GM18526 (cell line): ENCODE data around the gene DCAF6.

ENCODE experiments used
- POLR2A ChIP-seq: IDR thresholded peaks from 3 replicates; pipeline ENCODE4 v1.6.1; 2011; ENCODE audit not compliant: insufficient read length; ENCODE audit errors: extremely low read depth

Gene DCAF6

DNA sequence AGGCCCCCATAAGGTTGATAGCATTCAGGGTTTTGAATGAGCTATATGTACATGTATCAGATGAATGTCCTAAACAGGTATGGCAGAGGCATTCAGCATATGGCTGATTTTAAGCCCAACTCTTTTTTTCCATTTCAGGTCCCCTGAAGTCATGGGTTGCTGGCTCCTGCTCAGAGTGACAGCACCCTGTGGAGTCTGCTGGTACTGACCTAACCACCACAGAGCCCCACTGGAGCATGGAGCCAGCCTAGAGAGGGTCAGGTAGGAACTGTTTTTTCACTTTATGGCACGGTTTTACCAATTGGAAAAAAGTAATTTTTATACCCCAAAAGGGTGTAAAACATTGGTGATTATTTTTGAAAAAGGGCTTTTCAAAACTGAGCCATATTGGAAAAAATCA lies 82.9 kb downstream of the DCAF6 start:
- TF ChIP-seq POLR2A: no peak

DNA sequence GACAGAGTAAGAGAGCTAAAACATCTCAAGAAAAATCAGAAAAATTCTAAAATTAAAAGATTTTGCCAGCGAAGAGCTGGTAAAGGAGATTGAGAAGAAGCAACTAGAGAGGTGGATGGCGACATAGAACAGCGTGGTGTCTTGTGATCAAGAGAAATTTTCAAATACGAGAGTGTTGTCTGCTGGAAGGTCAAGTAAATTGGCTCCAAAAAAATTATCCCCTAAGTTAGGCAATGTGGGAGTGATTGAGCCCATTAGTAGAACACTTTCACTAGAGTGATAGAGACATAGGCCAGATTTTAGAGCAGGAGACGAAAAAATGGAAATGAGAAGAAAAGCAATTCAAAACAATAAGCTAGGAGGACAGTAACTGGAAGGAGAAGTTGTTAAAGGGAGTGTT lies 94.7 kb downstream of the DCAF6 start:
- TF ChIP-seq POLR2A: no peak

DNA sequence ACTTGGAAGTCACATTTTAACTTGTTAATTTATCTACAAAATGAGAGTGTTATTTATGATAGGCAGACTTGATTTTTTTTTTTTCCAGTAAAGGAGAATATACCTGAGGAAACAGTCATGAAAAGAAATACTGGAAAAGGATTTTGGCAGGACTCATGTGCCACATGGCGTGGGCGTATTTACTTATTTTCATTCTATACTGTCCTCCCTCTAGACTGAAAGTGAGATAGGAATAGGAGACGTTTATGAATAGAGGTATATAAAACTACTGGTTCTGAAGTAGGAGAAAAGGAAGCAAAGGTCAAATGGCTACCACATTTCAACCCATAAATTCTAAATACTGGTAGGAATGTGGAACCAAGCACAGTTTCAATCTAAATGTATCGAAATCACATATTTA lies 95.1 kb downstream of the DCAF6 start:
- no peak for TF ChIP-seq POLR2A

DNA sequence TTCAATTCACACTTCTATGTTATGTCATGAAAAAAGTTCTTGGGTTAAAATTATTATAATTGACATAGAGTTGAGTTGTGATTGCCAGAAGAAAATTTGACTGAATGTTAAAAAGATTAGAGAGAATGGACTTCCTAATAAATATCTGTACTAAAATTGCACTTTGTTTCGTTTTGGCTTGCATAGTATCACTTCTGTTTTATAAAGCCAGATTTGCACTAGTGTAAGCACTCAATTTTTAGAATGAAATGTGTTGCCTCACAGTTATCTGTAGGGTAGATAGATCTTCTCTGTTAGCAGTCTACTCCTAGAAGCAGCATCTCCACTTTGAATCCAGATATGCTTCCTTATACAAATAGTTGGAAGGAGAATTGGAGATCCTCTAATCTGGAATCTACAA lies 95.5 kb downstream of the DCAF6 start:
- no peak for TF ChIP-seq POLR2A

DNA sequence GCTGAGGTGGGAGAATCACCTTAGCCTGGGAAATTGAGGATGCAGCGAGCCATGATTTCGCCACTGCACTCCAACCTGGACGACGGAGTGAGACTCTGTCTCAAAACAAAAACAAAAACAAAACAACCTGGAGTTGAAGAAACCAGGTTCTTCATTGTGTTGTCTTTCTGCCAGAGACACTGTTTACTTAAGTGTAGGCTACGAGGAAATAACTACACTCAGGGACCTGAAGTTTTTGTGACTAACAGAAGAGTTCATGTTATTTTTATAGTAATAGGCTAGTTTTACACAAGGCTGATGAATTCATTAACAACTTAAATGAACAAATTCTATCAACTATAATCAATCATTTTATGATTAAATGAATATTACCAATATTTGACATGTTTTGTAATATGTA lies 98.9 kb downstream of the DCAF6 start:
- TF ChIP-seq POLR2A: no peak

DNA sequence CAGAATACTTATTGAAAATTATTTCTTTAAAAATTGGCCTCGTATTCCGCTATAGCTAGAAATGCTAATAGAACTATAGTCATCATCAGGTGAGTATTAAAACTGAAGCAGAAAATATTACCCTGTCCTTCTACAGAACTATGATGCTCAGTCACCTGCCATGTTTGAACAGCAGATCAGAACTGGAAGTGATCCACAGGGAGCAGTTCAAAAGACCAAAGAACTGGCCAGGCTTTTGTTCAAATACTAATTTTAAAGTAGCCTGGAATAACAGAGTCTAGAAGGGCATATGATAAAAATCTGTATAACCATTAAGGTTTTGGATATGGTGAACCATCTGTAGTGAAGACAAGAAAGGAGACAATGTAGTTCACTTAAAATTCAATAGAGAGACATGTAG lies 105.9 kb downstream of the DCAF6 start:
- no peak for TF ChIP-seq POLR2A

DNA sequence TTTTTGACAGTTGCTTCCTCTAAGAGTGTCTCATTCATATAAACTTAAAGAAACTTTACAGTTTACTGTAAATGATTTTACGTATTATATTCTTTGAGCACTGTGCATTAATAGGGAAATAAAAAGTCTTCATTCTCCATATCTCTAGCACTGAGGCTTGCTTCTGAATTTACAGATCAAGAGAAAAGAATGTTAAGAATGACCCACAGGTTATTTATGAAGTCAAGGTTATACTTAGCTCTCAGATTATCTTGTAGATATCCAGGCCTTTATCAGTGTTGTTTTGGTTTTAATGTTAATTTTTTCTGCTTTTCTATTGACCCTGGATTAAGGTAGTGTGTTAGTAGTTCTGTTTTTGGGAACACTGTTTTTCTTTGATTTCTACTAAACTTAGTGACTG lies 108.8 kb downstream of the DCAF6 start:
- TF ChIP-seq POLR2A: no peak

DNA sequence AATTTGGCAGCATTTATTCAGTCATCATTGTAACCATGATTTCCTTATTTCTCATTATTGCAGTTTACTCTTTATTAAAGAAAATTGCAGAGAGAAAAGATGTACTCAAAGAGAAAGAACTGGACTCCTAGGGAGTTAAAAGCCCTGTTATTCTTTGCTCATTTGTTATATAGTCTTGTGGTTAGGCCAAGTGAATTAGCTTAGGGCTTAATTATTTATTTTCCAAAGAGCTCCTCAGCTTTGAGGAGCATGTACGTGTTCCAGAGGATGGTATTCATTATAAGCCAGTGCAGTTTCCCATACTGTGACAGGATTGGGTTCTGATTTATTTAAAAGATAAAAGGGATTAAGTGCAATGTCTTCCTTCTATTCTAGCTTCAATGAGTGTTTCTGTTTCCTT lies 113.8 kb downstream of the DCAF6 start:
- no peak for TF ChIP-seq POLR2A

DNA sequence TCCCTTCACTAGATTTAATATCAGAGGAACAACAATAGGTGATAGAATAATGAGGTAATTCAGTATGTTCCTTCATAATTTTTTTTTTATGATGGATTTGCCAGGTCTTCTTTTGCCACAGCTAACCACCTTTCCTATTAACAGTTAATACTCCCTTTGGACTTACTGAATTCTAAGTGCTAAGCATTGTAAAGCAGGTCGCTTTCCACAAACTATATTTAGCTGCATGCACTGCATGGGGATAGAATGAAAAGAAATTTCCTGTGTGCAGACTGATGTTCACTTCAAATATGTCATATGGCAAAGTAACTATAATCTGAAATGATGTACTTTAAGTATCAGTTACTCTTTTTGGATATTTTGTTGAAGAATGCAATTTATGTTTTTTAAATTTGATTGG lies 114.4 kb downstream of the DCAF6 start:
- TF ChIP-seq POLR2A: no peak

DNA sequence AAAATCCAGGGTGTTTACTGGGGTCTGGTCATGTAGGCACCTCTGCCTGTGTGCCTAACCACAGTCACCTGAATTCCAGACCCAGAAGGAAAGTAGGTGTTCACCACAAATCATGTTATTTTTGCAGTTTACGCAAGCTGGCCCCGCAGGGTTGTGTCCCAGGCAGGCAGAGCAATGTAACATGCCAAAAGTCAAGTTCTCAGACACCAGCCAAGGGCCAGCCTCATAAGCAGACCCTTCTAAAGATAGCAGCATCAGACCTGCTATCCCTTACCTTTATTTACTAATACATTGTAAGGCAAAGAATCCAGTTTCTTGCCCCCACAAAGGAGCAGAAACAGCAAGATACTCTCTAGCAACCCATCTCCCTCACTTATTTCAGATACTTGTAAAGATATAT lies 117.2 kb downstream of the DCAF6 start:
- no peak for TF ChIP-seq POLR2A

DNA sequence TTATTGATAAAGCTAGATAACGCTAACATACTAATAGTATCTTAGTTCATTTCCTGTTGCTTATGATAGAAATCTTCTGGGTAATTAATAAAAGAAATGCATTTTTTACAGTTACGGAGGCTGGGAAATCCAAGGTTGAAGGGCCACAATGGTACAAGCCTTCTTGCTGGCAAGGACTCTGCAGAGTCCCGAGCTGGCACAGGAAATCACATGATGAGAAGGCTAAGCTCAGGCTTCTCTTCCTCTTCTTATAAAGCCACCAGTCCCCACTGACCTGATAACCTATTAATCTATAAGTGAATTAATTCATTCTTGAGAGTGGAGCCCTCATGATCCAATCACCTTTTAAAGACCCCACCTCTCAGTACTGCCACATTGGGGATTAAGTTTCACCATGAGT lies 117.6 kb downstream of the DCAF6 start:
- no peak for TF ChIP-seq POLR2A

DNA sequence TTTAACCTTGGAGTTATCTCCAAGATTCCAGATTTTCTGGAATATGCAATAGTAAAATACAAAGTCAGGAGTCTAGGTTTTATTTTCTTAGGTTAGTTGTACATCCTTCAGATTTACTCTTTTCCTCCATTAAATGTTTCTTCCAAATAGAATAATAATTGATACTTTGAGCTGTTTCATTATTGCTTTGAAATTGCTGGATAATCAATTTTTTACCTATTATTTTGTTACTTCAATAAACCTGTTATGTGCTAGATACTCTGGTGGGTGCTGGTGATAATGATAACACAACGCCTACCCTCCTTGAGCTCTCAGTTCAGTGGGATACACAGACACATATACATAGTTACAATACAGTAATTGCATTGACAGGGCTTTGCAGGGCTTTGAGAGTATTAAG lies 120.9 kb downstream of the DCAF6 start:
- TF ChIP-seq POLR2A: no peak

DNA sequence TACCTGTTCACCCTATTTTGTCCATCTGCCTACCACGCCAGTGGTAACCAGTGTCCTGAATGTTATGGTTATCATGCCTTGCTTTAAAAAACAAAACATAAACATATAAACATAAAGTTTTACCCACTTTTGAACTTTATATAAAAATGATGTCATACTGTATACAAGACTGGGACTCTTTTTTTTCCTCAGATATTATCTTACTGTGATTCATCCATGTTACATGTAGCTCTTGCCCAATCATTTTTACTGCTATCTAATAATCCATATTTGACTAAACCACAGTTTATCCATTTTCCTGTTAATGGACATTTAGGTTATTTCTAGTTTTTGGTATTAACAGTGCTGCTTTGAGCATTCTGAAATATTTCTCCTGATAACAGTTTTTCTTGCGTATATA lies 121.4 kb downstream of the DCAF6 start:
- no peak for TF ChIP-seq POLR2A

DNA sequence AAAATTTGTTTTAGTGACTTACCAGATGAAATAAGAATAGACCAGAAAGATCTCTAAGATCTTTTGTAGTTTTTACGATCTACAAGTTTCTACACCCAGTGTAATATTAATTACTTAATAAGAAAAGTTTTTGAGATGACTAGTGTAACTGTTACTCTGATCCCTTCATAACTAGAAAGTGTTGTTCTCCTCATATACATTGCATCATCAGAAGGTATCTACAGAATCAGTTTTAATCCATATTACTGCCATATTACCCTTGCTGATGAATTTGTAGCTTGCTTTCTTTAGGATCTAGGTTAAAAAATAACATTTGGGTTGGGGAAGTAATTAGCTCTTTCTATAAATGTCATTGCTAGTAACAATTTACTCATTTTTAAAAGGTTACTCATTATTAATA lies 127.7 kb downstream of the DCAF6 start:
- TF ChIP-seq POLR2A: no peak

DNA sequence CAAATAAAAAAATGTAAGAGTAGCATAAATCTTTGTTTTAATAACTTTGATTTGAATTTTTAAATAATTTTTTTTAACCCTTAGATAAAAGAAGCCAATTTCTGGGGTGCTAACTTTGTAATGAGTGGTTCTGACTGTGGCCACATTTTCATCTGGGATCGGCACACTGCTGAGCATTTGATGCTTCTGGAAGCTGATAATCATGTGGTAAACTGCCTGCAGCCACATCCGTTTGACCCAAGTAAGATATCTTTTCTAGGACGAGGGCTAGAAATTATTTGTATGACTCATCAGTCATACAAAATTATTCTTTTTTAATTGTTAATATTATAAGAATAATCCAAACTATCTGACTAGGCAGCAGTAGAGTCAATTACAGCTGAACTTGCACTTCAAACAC lies 129.0 kb downstream of the DCAF6 start:
- no peak for TF ChIP-seq POLR2A

DNA sequence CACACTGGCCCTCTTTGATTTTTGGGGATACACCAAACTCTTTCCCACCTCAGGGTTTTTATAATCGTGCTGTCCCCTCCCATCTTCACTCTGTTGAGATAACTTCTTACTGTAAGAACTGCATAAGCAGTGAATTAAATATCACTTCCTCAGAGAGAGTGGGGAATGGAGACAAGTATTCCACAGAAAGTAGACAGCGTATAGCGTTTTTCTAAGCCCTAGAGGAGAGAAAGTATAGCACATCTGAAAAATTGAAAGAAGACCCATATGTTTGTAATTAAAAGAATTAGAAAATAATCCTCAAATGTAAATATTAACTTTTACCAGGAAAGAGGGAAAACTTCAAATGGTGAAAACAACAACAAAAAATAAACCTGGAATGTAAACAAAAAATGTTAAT lies 132.9 kb downstream of the DCAF6 start:
- TF ChIP-seq POLR2A: no peak

DNA sequence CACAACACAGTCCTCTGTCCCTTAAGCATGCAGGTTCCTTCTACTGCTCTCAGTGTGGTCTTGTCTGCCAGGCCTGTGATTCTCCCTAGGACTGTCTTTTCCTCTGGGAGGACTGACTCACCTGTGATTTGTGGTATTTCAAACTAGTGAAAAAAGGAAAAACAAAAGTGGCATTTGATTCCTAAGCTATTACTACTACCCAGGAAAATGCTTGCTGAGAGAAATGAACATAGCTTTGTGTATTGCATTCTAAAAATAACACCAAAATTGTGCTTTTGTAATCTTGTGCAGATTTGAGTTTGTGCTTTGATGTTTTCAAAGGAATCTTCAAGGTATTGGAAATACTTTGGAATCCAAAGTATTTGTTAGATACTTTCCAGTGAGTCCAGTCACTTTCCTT lies 143.3 kb downstream of the DCAF6 start:
- no peak for TF ChIP-seq POLR2A

DNA sequence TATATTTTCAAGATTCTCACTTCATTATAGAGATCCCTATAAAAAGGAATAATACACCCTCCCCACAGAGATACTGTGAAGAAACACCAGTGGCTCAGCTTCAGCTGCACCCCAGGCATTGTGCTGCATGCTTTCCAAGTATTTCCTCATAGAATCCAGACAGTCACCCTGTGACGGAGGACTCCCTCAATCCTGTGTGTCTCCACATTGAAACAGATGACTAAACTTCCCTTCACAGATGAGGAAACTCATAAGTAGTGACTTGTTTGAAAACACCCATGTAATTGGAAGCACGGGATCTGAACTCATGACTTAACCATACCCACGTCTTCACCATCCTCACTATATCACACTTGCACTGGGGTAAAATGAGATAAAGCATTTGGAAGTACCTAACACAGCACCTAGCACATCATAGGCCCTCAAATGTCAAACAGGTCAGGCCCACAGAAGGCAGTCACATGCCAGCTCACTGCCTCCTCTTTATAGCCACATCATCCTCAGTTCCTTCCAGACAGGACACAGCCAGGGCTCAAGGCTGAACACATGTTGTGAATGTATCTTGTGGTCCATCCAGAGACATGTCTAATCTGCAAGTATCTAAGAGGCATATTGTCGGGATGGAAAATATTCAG lies 145.0 kb downstream of the DCAF6 start:
- no peak for TF ChIP-seq POLR2A
